Myocyte (in vitro differentiated cells): Measurements from ENCODE around the gene MSI1. TPM values are rescaled to one million over a fixed set of nuclear protein-coding genes. Genes with fewer than 3 reads are reported as not detected.
A peak's percentile ranks its signal among the peaks of the same experiment; 100 is the strongest.

Experiments
- DNase-seq: peaks from one replicate; pipeline ENCODE4 v3.0.0-alpha.2; 2012; ENCODE audit warnings: low read depth
- total RNA-seq: library from RNA; depleted of rRNA; stranded (reverse); fragments of >200 nt; gene quantifications from 2 replicates; pipeline ENCODE4 v1.2.3, GENCODE V29; 2014

MSI1 gene
- total RNA-seq, 1 donor from 2014 or later: 0.35 TPM

DNA sequence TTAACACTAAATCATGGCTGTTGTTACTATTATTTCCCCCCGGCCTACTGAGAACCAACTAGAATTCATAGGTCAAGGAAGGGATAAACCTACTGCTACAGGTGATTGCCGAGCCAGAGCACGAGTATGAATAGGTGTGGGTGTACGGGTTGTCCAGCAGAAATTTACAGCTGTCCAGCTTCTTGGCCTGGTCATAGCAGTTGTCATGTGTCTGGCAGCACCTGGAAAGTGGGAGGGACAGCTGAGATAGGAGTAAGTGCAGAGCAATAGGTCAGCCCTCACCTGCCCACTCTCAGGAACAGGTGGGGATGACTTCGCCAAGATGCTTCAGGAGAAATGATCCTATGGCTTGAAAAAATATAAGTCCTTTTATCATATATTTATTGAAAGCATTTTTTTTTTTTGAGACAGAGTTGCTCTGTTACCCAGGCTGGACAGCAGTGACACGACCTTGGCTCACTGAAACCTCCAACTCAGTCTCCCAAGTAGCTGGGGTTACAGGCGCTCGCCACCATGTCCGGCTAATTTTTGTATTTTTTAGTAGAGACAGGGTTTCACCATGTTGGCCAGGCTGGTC lies 44.0 kb downstream of the MSI1 start:
- DNase-seq: no peak

DNA sequence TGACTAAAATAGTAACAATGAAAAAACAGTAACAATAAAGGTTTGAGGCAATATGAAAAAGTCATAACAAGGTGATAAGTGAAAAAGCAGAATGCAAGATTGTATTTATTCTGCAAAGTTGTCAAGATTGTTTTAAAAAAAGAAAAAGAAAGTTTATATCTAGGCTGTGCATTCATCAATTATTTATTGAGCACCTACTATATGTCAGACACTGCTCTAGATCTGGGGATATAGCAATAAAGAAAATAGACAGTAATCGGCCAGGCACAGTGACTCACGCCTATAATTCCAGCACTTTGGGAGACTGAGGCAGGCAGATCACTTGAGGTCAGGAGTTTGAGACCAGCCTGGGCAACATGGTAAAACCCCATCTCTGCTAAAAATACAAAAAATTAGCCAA lies 45.2 kb downstream of the MSI1 start:
- DNase-seq: no peak

DNA sequence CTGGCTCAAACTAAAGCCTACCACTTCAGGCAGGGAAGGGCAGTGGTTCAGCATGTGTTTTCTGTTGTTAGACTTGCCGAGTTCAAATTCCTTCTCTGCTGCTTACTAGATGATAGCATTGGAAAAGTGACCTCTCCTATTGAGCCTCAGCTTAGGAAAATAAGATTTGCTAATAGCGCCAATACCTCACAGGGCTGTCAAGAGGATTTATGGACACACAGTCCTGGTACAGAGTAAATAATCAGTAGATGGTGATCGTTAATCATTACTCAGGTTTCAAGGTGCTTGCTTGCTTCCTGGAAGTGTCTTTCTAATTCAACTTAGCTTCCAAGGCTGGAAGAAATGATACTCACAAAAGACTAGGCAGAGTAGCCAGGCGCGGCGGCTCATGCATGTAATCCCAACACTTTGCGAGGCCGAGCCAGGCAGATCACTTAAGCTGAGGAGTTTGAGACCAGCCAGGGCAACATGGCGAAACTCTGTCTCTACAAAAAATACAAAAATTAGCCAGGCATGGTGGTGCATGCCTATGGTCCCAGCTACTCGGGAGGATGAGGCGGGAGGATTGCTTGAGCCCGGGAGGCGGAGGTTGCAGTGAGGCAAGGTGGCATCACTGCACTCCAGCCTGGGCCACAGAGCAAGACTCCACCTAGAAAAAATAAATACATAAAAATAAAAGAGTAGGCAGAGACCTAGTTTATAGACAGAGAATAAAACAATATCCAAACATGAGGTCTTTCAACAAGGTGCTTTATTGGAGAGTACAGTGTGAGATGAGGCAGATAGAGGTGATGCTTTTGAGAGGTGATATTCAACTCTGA lies 47.4 kb downstream of the MSI1 start:
- no peak for DNase-seq

DNA sequence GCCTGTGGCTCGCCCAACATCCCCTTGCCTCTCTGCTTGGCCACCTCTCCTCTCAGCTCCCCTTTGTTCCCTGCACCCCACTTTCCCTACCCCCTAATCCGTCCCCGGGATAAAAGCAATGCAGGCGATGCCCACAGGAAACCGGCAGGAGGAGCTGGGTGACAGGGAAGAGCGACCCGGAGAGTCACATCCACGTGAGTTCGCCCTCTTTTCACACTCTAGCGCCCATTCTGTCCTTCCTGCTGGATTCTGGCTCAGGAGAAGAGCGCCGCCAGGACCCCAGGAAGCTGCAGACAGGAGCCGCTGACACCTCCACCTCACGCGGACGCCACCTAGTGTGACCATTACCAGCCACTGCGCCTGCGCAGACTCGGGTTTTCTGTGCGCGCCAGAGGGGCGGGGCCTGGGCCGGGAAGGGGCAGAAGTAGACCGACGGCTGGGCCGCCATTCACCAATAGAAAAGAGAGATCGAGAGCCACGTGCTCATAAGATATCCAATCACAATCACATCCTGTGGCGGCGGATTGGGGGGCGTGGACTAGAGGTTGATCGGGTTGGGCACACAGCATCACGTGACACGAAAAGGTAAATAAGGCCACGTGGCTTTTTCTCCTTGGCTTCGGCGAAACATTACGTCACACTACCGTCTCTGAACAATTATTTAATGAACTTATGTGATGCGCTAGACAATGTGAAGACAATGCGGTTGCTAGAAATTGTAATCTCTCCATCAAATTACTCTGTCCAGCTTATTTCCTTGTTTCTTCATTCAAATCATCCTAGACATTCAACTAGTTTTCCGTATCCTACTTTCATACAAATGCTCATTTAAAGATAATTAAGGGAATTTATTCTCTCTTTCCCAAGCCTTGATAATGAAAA lies 51.5 kb downstream of the MSI1 start:
- peak; percentile 100 for DNase-seq

DNA sequence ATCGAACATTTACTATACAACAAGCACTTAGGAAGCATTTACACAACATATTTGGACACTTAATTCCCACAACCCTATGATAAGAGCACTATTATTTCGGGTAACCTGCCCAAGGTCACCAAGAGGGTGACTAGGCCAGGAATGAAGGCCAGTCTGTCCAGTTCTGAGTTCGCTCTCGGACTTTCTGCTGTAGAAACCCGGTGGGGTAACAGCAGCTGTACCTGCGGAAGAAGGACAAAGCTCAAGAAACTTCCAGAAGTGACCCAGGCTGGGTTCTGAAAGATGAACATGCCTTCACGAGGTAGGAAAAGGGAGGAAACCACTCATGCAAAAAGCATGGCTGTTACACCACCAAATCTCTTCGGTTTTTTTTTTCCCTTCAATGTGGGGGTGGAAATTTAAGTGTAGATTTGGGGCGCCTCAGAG lies 52.2 kb downstream of the MSI1 start:
- DNase-seq: no peak

DNA sequence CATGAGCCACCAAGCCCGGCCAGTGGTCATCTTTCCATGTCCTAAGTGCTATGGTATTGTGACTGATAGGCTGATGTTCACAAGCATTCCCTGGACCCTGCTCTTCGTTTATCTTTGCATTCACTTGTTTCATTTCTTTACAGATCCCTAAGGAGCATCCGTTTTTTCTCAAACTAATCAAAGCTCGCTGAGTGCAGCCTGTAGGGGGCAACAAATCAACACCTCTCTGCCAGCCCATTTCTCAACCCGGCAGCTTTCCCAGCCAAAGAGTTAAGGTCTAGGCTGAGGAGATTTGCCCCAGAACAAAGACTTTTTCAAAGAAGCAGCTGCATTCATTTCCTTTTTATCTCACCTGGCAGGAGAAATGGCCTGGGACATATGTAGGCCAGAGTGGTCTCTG lies 54.7 kb downstream of the MSI1 start:
- DNase-seq: no peak

DNA sequence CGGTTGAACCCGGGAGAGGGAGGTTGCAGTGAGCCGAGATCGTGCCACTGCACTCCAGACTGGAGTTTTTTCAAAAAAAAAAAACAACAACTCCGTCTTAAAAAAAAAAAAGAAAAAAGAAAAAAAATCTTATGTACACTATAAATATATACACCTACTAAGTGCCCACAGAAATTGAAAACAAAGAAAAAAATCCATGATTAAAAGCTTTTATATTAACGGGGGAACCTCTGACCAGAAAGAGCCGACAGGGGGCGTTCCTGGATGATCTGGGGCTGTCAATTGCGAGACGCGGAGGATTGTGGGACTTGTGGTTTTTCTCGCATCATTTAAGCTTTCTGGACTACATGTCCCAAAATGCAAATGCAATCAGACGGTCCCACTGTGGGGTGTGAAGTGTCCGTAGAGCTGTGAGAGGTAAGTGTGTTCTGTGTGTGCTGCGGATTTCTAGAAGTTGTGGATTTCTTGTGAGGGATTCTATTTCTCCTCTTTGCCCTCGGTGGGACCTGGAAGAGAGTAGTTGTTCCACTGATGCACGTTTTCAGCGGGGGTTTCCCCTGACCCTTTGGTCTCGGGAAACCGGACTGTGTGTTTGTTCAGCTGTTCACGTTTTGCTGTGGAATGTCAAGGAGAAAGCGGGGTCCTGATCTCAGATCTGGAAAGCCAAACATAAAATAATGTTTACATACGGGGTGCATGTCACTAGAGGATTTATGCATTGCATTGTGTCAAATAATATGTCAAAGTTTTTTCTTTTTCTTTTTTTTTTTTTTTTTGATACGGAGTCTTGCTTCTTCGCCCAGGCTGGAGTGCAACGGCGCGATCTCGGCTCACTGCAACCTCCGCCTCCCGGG lies 66.8 kb downstream of the MSI1 start, which contains the start of gene SIRT4:
Gene SIRT4 (plus strand): TSS at position 360 of the 854 bp plus-strand sequence. CDS start 1,241 bp downstream, outside the sequence.
- peak; percentile 98 for DNase-seq

DNA sequence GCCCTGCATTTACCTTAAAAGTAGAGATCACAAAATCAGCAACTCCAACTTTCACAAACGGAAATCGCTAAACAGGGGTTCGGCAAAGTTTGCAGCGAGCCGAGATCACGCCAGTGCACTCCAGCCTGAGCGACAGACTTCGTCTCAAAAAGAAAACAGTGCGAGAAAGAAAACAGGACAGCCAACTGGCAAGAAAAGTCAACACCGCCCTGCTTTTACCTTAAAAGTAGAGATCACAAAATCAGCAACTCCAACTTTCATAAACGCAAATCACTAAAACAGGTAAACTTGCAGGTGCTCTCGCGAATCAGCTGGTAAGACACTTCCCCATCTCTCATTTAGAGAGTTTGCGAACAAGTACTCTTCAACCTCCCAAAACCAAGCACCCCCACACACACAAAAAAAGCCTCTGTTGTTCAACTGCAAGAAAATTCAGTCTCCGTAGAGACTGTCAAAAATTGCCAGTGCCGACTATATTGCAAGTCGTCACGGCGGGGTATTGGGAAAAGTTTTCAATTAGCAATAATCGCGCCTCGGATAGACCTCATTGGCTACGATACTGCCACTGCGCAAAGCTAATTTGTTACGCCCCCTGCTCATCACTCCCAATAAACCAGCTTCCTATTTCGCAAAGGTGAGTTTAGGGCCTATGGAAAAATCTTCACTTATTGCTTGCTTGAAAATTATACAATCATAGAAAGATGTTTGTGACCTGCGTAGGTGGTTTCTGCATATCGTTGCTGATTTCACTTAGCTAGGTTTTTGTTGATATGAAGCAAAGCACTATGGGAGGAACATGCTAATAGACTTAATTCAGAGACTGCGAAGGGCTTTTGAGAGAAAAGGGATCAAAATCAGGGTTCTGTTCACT lies 76.1 kb downstream of the MSI1 start, which contains the start of gene RNU4-1:
Gene RNU4-1 (minus strand): TSS at position 577 of the 871 bp plus-strand sequence.
- DNase-seq: peak; percentile 89

DNA sequence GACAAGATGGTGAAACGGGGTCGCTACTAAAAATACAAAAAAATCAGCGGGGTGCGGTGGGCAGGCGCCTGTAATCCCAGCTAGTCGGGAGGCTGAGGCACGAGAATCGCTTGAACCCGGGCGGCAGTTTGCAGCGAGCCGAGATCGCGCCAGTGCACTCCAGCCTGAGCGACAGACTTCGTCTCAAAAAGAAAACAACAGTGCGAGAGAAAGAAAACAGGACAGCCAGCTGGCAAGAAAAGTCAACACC lies 76.6 kb downstream of the MSI1 start:
- no peak for DNase-seq

Other genes starting within 250 kb of the MSI1 start
- gene GCN1, start 174.4 kb downstream of the MSI1 start, total RNA-seq: 59.2 and 61.9 TPM in 2 replicates
- 2,822 and 3,245 TPM in 2 replicates for gene RPLP0, start 168.1 kb downstream of the MSI1 start, total RNA-seq
- 98.8 and 128 TPM in 2 replicates for gene PXN, start 103.4 kb downstream of the MSI1 start, total RNA-seq
- not detected in 2 replicates for gene RNU4-2, start 77.3 kb downstream of the MSI1 start, total RNA-seq
- gene RNU4-1, start 75.9 kb downstream of the MSI1 start, total RNA-seq: not detected in 2 replicates
- gene SIRT4, start 66.8 kb downstream of the MSI1 start, total RNA-seq: 4.5 and 5.6 TPM in 2 replicates
- not detected in 2 replicates for gene PLA2G1B, start 41.4 kb downstream of the MSI1 start, total RNA-seq
- gene COX6A1, start 68.9 kb upstream of the MSI1 start, total RNA-seq: 281 and 325 TPM in 2 replicates
- gene TRIAP1, start 77.2 kb upstream of the MSI1 start, total RNA-seq: 57.0 and 61.0 TPM in 2 replicates
- 12.3 and 13.8 TPM in 2 replicates for gene GATC, start 77.3 kb upstream of the MSI1 start, total RNA-seq
- gene SRSF9, start 100.6 kb upstream of the MSI1 start, total RNA-seq: 56.6 and 61.6 TPM in 2 replicates
- 329 and 397 TPM in 2 replicates for gene DYNLL1, start 126.9 kb upstream of the MSI1 start, total RNA-seq
- gene COQ5, start 160.0 kb upstream of the MSI1 start, total RNA-seq: 28.6 and 30.5 TPM in 2 replicates
- 89.2 and 109 TPM in 2 replicates for gene RNF10, start 165.2 kb upstream of the MSI1 start, total RNA-seq
- gene POP5, start 212.2 kb upstream of the MSI1 start, total RNA-seq: 23.8 and 29.6 TPM in 2 replicates